SU-DHL-6 (cell line): ENCODE measurements around the gene DMBT1.

Experiments used
- H2AFZ ChIP-seq: fragments of 200-600 bp; sonication (generic); 2 replicates; pipeline ENCODE4 v1.6.1; 2014; ENCODE audit warnings: low read depth, mild to moderate bottlenecking, moderate library complexity, mixed read lengths, antibody characterized with exemption, low read length; ENCODE audit not compliant: severe bottlenecking
- H3F3A ChIP-seq: fragments of 200-600 bp; shearing (Covaris generic); 2 replicates; pipeline ENCODE4 v1.6.0; 2016; ENCODE audit warnings: antibody characterized with exemption, mild to moderate bottlenecking; ENCODE audit not compliant: insufficient read depth
- H3K27ac ChIP-seq: fragments of 200-600 bp; sonication (generic); 2 replicates; pipeline ENCODE4 v1.5.1; 2016; ENCODE audit warnings: low read depth, mild to moderate bottlenecking, low read length, moderate library complexity, mixed read lengths
- H3K27me3 ChIP-seq: fragments of 200-600 bp; sonication (generic), shearing (Covaris generic); 2 replicates; pipeline ENCODE4 v1.6.0; 2014; ENCODE audit warnings: mild to moderate bottlenecking, low read length
- H3K36me3 ChIP-seq: fragments of 200-600 bp; sonication (generic); 2 replicates; pipeline ENCODE4 v1.6.1; 2014; ENCODE audit warnings: mild to moderate bottlenecking, low read length, mixed read lengths
- H3K4me2 ChIP-seq: fragments of 300-600, 200-600 bp; shearing (Covaris generic), sonication (generic); 2 replicates; pipeline ENCODE4 v1.6.0; 2014; ENCODE audit warnings: low read length, low read depth, mild to moderate bottlenecking; ENCODE audit not compliant: poor library complexity, severe bottlenecking
- H3K4me3 ChIP-seq: fragments of 200-600 bp; sonication (generic); 2 replicates; pipeline ENCODE4 v1.5.1; 2014; ENCODE audit warnings: antibody characterized with exemption, low read length, mild to moderate bottlenecking, mixed read lengths; ENCODE audit not compliant: insufficient read depth, poor library complexity, severe bottlenecking
- H3K79me2 ChIP-seq: fragments of 200-600 bp; sonication (generic); 2 replicates; pipeline ENCODE4 v1.6.1; 2014; ENCODE audit warnings: mild to moderate bottlenecking, low read length, moderate library complexity; ENCODE audit not compliant: insufficient read depth
- H3K9ac ChIP-seq: fragments of 200-600 bp; sonication (generic); 2 replicates; pipeline ENCODE4 v1.7.0; 2014; ENCODE audit warnings: mild to moderate bottlenecking, low read length
- H3K9me2 ChIP-seq: fragments of 200-600 bp; sonication (generic); replicated peaks from 2 replicates; pipeline ENCODE4 v1.6.1; 2014; ENCODE audit warnings: low read length; ENCODE audit not compliant: insufficient read depth
- H3K9me3 ChIP-seq: fragments of 200-600 bp; sonication (generic); 2 replicates; pipeline ENCODE4 v1.6.1; 2014; ENCODE audit warnings: low read length, mixed read lengths; ENCODE audit not compliant: insufficient read depth
- H4K20me1 ChIP-seq: fragments of 200-600 bp; sonication (generic); 2 replicates; pipeline ENCODE4 v1.6.1; 2014; ENCODE audit warnings: low read depth, mild to moderate bottlenecking, antibody characterized with exemption, low read length, moderate library complexity, mixed read lengths
- CTCF ChIP-seq: fragments of 200-600 bp; sonication (generic); IDR thresholded peaks from one replicate; pipeline ENCODE4 v1.5.1; 2017; ENCODE audit warnings: antibody characterized with exemption, mild to moderate bottlenecking, low read length, moderate library complexity; ENCODE audit not compliant: insufficient read depth, poor library complexity, severe bottlenecking
- EZH2phosphoT487 ChIP-seq: fragments of 200-600 bp; sonication (generic), shearing (Covaris generic); conservative IDR thresholded peaks from 2 replicates; pipeline ENCODE4 v1.6.1; 2018; ENCODE audit warnings: mild to moderate bottlenecking, antibody characterized with exemption, low read length, moderate library complexity, mixed read lengths

The DMBT1 gene

GRCh38 chr10:122688293-122688989 lies 127.9 kb downstream of the DMBT1 start:
- TF ChIP-seq EZH2phosphoT487: no peak
- no peak for TF ChIP-seq CTCF
- no peak overlapping the region for H3K4me2 ChIP-seq
- H3K27ac ChIP-seq: no peak overlapping the region
- H3K9ac ChIP-seq: no peak overlapping the region
- no peak overlapping the region for H3K4me3 ChIP-seq
- no peaks in the 10 kb centered on the region for H4K20me1 ChIP-seq
- no peaks in the 10 kb centered on the region for H3K9me2 ChIP-seq
- no peaks in the 10 kb centered on the region for H3K27me3 ChIP-seq
- no peak overlapping the region for H2AFZ ChIP-seq
- no peaks in the 10 kb centered on the region for H3F3A ChIP-seq
- H3K9me3 ChIP-seq: no peaks in the 10 kb centered on the region
- H3K79me2 ChIP-seq: no peaks in the 10 kb centered on the region
- no peaks in the 10 kb centered on the region for H3K36me3 ChIP-seq

- no peaks in the 10 kb centered on the region for H3K79me2 ChIP-seq
- H3K9me3 ChIP-seq: no peaks in the 10 kb centered on the region
- no peaks in the 10 kb centered on the region for H3K36me3 ChIP-seq
- H3F3A ChIP-seq: no peaks in the 10 kb centered on the region
- no peak overlapping the region for H3K4me3 ChIP-seq
- no peaks in the 10 kb centered on the region for H4K20me1 ChIP-seq
- no peak overlapping the region for H3K9ac ChIP-seq
- H3K4me2 ChIP-seq: no peak overlapping the region
- no peaks in the 10 kb centered on the region for H3K27me3 ChIP-seq
- H3K9me2 ChIP-seq: no peaks in the 10 kb centered on the region
- TF ChIP-seq CTCF (no peak), EZH2phosphoT487 (no peak)
- H2AFZ ChIP-seq: no peak overlapping the region
- no peak overlapping the region for H3K27ac ChIP-seq
Observed at GRCh38 chr10:122689146-122689820, 128.7 kb downstream of the DMBT1 start.

GRCh38 chr10:122692744-122693143 lies 132.2 kb downstream of the DMBT1 start:
- Histone ChIP-seq H3K9ac (no peak overlapping the region), H3K4me2 (no peak overlapping the region), H3F3A (no peaks in the 10 kb centered on the region), H2AFZ (no peak overlapping the region), H3K27ac (no peak overlapping the region), H3K9me3 (no peaks in the 10 kb centered on the region), H4K20me1 (no peaks in the 10 kb centered on the region), H3K79me2 (no peaks in the 10 kb centered on the region), H3K9me2 (no peaks in the 10 kb centered on the region), H3K27me3 (no peaks in the 10 kb centered on the region), H3K4me3 (no peak overlapping the region), H3K36me3 (no peaks in the 10 kb centered on the region)
- TF ChIP-seq EZH2phosphoT487 (no peak), CTCF (no peak)
